HG03571 (cell line): ENCODE results near the gene PSMG1.

Experiments
- ATAC-seq: cut with Tn5 transposase; IDR thresholded peaks from one replicate; pipeline ENCODE4 v1.9.1; 2021; ENCODE audit not compliant: unreplicated experiment

PSMG1 gene

DNA sequence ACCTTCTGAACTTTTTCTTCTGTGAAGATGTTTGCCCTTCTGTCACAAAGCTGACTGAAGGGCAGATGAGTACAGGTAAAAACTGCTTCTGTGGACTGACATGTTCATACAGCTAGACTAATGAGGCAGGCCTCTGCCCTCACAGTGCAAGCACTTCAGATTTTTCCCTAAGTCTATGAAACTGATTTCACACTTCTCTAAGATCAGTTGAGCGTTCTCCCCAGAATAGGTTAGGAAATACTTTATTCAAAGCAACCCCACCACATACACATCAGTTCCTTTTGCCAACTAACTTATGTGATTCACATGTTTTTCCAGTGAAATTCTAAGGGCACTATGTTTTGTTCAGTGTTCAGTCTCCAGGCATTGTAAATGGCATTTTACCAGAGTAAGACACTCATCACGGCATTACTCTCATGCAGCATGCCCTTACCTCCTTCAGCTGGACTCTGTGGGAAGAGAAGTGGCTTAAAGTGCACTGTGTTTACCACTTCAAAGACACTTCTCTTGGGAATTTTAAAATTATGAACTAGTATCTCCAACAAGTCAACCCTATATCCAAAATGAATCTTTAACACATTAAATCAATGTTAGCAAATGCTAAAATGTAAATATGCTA lies 5.4 kb upstream of the PSMG1 start:
- ATAC-seq: no peak

DNA sequence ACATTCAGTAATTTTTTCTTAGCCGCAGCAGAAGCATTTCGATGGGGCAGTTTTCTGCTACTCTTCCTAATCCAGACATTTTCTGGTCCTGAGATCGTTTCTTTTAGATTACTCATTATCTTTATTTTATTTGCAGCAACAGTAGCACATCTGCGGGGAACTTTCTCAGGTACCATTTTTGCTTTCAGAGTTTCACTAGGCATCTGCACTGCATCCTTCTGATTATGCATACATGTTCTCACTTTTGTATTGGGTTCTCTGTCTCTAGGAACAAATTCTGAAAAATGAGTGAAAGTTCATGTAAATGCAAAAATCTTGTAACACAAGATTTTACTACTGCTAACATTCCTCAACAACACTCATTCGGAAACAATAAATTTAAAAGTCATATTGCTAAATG lies 3.9 kb upstream of the PSMG1 start:
- ATAC-seq: no peak

DNA sequence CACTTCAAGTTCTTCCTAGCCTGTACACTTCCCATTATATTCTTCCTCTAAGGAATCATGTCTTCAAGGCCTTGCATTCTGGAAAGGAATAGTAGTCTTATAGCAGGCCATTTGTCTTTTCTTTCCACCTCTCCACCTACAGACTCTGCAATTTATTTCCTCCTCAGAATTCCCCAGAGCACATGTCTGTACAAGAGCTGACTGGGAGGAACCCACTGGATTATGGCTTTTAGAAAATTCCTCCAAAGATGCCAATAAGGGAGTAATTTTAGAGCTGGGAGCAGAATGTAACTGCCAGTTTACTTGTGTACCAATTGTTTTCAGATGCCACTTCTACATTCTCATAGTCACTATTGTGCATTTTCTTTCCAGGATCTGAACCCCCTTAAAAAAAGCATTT lies 3.4 kb upstream of the PSMG1 start:
- ATAC-seq: no peak

DNA sequence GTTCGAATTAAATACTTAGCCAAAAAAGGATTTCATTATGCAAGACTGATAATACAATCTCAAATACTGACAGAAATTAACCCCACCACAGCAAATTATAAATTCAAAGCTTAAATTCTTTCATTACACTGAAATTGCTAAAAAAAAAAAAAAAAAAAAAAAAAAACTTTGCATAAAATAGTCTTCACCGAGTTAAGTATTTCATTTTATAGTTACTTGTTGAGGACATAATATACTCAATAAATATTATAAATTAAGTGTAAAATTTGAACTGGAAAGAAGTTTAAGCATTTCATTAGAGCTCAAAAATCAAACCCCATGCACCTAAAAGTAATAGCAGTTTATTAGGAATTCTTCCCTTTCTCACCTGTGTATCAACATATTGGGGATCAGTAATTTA lies 1.9 kb upstream of the PSMG1 start:
- ATAC-seq: no peak

DNA sequence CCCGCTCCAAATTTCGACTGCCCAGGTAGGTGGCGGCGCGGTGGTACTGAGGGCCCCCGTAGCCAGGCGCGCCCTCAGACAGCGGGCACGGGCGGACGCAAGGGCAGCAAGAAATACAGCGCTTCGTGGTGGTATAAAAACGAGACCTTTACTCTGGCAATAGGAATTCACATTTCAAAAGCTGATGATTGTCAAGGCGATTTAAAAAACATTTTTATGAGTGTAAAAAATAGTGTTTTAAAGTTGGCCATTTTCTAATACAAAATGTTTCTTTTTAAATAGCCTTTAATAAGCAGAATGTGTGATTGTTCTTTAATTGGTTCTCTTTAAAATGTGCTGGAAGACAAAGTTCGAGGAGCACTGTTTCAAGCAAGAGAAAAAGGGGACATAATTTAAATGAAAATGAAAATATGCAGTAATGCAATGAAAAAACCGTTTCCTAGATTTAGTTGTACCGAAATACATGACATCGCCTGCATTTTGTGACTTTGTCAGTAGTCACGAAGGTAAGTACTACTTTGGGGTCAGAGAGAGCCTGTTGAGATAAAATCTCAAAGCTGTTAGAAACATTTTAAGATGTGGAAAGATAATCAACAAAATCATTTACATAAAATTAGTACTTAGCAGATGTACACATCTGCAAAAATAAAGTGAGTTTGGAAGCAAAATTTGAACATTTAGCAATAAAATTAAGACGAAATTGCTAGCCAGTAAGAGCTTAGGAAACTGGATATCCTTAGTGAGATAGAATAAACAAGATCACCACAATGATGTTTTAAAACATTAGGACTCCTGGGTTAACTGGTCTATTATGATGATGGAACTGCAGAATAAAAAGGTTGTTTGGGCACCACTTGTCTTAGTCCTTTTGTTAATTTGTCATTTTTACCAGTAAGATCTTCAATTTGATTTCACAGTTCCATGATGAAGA lies 1.1 kb upstream of the PSMG1 start:
- no peak for ATAC-seq

DNA sequence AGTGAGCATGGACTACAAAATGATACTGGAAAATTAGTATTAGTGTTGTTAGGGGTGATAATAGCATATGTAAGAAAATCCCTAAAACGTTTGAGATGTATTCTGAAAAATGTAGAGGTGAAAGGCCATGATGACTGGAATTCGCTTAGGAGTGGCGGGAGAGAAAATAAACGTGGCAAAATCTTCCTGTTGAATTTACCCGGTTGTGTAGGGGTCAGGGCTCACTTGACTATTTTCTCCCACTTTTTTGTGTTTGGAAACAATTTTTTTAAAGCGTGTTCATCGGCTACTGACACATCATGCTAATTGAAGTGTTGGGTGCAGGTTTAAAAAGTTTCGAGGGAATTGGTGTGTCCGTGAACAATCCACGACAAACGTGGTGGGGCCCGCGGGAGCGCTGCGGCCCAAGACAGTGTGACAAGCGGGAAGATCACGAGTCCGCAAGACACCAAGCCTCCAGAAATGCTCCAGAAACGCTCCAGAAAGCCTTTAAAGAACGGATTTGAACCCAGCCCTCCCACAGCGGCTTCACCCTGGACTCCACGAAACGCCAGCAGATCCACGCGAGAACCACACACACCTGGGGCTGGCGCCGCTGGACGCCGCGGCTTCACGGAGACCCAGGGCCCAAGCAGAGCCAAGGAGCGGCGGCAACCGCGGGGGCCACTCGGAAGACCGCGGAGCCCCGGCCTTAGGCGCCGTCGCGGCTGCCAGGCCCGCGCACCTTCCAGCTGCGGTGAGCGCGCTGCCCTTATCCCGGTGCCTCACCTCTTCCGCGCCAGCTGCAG lies 573 bp downstream of the PSMG1 start:
- ATAC-seq: peak; percentile 23

DNA sequence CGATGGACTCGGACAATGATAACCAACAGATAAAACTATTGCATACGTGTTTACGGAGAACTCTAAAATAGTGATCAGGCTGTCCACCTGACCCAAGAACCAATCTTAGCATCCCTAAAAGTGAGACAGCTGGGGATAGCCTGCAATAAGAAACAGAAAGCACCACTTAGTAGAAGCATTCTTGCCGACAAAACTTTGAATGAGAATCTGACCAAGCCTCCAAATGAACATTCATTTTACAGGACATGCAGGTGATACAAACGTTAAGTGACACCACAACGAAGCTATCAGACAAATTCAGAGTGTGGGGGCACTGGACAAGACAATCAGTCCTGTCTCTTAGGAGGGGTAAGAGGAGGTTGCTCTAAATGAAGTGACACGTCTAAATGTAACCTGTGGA lies 1.2 kb downstream of the PSMG1 start:
- ATAC-seq: no peak

DNA sequence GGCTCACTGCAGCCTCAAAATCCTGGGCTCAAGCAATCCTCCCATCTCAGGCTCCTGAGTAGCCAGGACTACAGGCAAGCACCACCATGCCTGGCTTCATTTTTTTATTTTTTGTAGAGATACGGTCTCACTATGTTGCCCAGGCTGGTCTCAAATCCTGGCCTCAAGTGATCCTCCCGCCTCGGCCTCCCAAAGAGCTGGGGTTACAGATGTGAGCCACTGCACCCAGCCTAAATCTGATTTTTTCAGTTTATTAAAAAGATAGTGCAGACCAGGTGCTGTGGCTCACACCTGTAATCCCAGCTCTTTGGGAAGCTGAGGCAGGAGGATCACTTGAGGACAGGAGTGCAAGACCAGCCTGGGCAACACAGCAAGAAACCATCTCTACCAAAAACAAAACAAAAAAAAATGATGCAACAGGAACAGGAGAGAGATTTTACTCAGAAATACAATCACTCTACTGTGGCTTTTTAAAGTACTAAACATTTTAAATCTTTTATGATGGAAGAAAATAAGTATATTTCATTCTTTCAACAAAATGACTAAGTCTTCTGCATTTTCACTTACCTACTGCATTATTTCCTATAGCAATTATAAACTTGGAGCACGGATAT lies 1.9 kb downstream of the PSMG1 start:
- no peak for ATAC-seq

DNA sequence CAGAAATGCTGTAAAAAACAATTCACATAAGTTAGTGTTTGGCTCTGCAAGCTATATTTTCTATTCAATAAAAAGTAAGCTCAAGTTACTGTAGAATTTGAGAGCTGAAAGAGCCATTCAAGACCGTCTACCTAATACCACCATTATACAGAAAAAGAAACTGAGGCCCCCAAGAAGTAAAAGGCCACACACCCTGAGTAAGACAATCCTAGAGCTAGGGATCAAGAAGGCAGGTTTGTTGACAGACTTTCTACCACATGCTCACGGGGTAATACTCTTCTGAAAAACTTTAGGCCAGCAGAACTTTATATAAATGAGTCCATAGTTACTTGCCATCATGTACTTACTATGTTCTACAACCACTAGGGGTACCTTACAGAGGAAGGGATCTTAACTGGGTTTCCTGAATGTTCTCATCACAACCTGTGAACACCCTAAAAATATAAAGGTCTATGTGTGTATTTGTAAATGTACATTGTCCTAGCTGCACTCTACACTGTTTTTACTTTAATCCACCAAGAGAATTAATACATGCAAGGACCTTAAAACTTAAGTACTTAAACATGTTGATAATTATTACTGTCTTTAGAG lies 2.7 kb downstream of the PSMG1 start:
- ATAC-seq: no peak

DNA sequence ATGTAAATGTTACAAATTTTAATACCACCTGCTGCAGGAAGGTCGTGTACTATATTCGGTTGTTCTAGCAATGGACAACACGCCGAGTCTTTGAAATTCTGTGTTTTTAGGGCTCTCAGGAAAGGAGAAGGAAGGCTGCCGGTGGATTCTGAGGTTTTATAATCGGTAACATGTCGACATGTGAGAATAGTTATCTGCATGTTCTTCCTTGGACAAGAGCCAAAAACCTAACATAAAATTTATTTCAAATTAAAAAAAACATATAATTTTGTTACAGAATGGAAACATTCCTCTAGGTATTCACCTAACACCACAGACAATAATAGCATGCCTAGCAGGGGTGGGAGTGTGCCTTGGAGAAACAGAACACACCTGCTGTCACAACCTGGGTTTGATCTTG lies 4.8 kb downstream of the PSMG1 start:
- ATAC-seq: no peak

DNA sequence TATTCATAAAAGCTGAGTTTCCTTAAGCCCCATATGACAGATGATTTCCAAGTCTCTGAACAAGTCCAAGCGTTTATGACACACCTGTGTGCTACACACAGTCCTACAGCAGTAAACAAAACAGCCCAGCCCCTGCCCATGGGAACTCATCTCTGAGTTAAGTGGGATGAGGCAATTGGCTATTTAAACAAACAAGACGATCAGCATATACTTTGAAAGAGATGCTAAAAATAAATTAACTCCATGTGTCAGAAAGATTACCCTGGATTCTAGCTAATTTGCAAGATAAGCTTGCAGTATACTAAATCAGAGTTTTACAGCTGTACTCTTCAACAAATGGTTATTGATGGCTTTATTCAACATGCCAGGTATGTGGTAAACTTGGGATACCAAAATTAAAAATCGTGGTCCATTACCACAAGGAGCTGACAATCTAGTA lies 7.0 kb downstream of the PSMG1 start:
- no peak for ATAC-seq

DNA sequence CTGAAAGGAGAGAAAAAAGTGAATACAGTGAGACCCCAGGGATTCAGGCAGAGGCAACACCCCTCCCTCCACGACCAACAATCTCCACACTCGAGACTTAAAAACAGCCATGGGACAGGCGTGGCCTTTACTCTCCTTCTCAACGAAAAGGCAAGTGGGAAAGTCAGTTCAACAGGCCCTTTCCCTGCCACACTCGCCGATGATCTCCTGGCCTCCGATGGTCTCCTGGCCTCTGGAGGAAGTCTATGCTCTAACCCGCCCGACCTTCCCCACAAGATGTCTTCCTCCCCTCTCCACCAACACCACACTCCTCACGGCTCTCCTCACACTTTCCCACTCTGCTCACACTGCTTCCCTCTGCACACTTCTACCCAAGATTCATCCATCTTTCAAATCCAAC lies 7.6 kb downstream of the PSMG1 start:
- no peak for ATAC-seq

DNA sequence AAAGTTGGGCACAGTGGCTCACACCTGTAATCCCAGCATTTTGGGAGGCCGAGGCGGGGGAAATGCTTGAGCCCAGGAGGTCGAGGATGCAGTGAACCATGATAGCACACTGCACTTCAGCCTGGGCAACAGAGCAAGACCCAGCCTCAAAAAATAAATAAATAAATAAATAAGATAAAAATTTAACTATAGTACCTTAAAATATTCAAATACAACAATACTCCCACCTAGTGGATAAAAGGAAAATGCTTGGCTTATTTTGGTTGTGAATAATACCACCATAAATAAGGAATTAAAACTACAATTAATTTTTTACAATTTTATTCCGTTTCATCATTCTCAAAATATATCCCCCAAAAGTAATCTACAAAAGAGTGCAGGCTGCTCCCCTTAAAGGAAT lies 8.1 kb downstream of the PSMG1 start:
- ATAC-seq: no peak

DNA sequence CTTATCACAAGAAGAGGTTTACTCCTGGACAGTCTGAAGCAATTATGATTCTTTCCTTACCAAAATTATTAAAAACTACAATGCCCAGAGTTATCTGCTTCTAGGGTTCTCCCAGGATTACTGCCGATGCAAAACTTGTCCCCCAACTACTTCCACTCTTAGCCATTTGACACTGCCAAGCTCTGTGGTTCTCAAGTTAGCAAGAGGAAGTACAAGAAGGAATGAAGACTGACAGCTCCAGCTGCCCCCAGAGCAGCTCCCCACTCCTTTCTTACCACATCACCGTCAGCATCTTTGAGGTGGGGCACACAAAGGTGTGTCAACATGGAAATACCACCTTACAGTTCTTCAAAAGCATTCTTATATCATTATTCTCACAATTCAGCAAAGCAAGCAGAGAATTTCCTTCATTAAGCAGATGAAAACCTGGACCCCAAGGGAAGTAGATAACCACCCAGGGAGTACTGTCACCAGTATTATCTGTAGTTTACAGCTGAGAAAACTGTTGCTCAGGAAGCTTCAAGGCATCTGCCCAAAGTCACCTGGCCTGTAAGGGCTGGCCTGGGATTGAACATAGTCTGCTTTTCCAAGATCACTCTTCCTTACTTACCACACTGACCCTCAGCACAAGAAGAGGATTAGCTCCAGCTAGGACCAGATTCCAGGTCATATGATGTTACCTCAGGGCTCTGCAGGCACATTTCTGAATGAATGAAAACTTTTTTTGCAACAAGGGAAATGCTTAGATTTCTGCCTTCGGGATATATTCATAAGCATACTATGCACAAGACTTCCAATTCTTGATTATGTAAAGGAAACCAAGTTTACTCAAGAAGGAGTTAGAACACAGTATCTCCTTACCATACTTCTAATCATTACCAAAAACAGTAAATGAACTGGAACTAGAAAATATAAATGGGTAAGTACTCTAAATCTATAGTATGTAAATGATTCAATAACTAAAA lies 9.3 kb downstream of the PSMG1 start:
- ATAC-seq: no peak

DNA sequence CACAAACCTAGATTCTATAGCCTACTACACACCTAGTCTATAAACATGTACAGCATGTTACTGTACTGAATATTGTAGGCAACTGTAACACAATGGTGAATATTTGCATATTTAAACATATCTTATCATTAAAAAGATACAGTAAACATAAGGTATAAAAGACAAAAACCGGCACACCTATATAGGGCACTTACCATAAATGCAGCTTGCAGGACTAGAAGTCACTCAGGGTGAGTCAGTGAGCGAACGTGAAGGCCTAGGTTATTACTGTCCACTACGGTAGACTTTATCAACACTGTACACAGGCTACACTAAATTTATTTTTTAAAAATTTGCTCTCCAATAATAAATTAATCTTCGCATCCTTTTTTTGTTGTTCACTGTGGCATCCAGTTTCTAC lies 13.3 kb downstream of the PSMG1 start:
- no peak for ATAC-seq

DNA sequence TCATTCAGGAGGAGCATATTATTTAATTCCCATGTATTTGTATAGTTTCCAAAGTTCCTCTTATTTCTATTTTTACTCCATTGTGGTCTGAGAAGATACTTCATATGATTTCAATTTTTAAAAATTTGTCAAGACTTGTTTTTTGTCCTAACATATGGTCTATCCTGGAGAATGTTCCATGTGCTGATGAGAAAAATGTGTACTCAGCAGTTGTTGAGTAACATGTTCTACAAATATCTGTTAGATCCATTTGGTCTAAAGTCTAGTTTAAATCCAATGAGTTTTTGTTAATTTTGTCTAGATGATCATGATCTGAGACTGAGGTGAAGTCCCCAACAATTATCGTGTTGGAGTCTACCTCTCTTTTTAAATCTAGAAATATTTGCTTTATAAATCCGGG lies 14.5 kb downstream of the PSMG1 start:
- ATAC-seq: no peak

DNA sequence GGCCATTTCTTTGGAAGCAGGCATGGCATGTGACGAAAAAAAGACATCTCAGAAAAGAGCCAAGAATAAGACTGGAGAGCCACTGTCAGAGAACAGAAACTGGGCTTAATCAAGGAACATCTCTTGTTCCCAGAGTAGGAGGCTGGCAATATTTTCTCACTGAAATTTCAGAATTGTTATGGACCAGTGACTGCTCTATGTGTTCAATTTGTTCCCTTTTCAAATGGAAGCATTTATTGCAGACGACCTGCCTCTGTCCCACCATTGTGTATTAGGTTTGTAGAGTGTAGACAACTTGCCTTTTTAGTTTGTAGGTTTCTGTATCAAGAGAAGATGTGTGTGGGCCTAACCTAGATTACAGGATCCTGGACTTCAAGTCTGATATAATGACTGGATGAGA lies 18.7 kb downstream of the PSMG1 start:
- no peak for ATAC-seq

DNA sequence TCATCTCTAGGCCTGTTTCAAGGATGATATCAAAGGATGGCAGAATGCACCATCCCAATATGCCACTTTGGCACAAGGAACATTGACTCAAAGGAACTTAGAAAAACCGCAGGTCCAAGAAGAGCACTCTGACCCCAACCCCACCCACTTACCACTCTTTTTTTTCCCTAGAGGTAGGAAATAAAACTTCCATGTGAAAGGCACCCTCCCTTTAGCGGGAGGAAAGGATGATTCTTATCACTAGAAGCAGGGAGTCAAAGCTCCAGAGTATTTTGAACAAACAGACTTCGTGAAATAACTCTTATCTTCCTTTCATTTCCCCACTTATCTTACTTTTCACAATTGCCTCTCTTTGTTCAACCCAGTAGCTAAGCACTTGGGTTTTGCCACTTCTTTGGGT lies 22.2 kb downstream of the PSMG1 start:
- ATAC-seq: no peak

DNA sequence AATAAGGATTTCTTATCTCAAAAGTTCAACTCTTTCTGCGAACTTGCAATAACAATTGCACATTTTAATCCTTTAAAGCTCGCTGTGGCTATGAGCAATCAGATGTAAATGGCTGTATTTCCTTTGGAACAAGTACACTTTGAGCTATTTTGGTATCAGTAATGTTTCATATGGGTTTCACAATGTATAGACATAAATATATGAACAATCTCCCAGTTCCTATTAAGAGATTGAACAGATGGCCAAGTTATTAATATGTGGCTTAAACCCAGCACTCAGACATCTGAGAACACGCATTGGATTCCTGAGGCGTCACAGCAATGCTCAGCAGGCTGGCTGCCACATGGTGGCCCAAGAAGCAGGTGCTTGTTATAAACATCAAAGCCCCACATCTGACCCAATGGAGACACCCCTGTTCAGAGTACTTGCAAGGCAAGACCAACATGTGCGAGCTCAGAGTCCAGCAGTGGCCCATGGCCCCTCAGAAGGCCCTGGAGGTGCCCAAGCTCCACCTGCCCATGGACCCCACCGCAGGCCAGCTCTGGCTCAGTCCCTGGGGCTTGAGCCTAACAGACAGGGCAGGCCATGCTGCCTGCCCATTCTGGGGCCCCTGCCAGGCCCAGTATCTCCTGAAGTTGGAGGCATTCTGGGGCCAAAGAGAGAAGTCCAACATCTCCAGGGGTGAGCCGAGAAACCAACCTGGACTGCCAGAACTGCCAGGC lies 23.7 kb downstream of the PSMG1 start:
- ATAC-seq: no peak
